UCSD-AML1 (cell line): ENCODE results near the gene CDH26.

Experiments used
- DNase-seq: peaks from one replicate; lab custom pipeline; 2025; ENCODE audit not compliant: unreplicated experiment; lab: John Stamatoyannopoulos, UW

Gene CDH26

DNA sequence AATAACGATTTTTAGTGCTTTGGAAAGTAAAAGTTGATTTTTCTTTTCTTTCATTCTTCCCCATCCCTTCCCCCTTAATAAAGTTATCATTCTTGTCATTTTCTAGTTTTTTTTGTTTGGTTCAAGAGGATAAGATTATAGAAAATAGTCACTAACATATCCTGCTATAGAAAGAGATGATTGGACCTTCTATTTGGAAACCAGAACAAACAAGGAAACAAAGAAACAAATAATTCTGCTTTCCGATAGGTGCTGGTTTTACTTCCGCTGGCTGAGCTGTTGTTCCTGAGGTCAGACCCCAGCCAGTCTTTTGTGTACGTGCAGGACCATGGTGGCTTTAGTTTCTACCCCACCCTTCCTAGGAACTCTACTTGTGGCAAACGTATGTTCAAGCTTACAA is at the start of gene CDH26:
Gene CDH26, plus strand, starts transcription at position 301 of the 400 bp plus-strand sequence. CDS start 304 bp downstream, outside the sequence.
- no peak for DNase-seq

DNA sequence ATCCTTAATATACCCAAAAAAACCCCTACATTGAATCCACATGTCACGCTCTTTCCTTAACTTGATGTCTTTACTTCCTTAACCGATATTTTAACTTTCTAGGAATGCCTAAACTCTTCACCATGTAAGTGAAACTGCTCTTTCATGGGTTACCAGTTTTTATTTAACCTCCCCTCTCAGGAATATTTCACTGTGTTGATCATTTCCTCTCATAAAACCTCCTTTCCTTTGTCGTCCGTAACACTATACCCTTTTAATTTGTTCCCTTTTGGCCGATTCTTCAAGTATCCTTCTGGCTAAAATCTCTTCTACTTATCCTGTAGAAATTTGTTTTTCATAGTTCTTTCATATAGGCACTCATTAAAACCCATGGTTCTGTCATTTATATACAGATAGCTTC is 49.4 kb upstream of the CDH26 start:
- DNase-seq: no peak

DNA sequence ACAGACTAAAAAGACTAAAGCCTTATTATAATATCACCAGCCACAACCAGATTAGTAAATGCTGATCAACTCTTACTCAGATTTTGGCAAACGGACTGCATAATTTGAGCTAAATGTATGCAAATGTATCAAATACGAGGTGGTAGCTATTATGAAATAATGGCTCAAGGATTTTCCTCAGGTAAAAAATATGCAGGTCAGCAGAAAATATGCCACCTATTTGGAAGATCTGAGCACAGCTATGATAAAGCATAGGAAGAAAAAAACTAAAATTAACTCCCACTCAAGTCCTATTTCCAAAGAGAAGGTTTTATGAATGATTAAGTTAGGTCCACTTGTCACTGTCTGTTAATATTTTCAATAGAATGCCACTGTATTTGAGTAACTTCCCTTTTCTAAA is 47.2 kb upstream of the CDH26 start:
- no peak for DNase-seq

DNA sequence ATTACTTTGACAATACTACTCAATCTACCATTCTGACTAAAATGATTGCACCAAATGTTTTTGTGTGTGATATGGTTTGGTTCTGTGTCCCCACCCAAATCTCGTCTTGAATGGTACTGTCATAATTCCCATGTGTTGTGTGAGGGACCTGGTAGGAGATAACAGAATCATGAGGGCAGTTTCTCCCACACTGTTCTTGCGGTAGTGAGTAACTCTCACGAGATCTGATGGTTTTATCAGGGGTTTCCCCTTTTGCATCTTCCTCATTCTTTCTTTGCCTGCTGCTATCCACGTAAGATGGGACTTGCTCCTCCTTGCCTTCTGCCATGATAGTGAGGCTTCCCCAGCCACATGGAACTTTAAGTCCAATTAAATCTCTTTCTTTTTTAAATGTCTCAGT is 45.6 kb upstream of the CDH26 start:
- DNase-seq: no peak

DNA sequence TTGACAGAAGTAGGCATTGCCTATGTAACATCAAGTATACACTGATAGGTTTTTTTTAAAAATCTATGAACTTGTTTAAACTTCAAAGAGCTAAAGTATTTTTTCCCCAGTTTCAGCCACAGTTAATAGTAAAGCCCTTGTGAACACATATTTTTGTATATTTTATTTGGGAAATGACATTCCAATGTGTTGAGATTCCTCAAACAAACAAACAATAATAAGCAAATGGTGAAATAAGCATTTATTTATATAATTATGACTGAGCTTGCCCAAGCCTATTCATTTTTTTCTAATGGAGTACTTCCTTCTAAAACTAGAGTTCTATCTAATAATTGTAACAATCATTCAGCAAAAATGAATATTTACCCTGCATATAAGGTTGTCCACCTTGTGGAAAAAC is 37.3 kb upstream of the CDH26 start:
- no peak for DNase-seq

DNA sequence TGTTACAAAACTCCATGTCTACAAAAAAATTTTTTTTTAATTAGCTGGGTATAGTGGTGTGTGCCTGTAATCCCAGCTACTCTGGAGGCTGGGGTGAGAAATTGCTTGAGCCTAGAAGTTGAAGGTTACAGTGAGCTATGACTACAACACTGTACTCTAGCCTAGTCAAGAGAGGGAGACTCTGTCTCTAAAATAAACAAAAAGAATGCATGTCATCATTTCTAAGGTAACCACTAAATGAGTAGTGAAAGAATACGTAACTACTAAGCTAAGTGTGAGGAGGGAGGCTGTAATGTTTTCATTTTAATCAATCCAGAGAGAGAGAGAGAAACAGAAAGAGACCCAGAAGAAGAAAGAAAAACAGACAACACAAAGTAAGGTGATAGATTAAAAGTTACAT is 34.7 kb upstream of the CDH26 start:
- no peak for DNase-seq

DNA sequence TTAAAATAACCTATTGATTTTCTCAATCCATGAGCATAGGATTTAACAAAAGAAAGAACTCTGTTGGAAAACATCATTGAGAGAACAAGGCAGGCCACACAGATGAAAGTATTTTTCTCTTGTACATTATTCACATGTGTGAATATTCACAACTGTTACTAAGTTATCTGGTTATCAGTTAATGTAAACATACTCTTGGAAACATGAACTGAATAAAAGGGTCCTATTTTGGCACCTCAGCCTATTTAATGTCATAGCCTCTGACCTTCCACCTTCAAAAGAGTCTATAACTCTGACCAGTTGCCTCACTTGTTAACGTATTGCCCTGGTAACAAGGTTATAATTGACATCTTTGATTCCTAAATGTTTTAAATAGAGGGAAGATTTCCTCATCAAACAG is 32.9 kb upstream of the CDH26 start:
- no peak for DNase-seq

DNA sequence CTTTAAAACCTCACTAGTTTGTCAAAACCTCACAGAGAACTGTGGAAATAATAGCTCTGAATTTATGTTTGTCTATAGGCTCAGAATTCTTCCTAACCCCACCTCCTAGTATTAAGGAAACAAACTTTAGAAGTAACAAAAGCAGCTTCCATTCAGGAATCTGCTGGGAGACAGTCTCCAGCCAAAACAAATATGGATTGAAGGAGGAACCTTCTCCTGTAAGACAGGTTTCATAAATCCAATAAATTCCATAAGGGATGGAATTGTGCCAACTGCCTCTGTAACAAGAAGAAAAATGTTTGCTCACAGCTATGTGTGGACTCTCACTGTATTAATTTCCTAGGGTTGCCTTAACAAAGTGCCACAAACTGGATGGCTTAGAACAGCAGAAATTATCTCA is 32.3 kb upstream of the CDH26 start:
- no peak for DNase-seq

DNA sequence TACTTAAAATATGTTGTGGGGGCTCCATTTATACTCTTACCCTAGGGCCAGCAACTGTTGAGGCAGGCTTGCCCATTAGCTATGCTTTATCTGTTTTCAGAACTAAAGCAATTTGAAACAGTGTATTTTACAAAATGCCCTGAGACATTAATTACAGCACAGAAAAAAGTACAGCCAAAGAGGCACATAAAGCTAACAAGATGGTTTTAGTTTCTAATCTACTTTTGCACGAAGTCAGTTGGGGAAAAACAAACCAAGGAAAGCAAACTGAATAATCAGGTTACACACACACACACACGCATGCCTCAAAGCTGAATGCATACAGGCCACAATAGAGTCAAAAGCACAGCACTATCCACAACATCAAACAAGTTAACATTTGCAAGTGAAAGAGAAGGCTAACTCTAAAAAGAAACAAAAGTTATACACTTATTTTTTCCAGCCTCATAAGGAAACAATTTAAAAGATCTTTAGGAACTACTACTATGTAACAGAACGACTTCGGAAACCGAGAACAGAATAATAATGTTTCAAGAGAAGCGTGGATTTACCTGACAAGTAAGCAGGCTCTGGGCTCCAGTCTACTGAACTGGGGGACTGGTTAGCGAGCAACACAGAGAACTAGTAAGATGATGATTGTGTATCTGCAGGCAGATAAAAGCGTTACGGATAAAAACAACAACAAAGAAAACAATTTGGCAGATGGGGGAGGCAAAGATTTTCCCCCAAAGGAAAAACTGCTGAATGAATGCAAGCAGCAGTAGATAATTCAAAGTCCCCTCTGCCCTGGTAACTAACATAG is 26.5 kb upstream of the CDH26 start:
- DNase-seq: no peak

DNA sequence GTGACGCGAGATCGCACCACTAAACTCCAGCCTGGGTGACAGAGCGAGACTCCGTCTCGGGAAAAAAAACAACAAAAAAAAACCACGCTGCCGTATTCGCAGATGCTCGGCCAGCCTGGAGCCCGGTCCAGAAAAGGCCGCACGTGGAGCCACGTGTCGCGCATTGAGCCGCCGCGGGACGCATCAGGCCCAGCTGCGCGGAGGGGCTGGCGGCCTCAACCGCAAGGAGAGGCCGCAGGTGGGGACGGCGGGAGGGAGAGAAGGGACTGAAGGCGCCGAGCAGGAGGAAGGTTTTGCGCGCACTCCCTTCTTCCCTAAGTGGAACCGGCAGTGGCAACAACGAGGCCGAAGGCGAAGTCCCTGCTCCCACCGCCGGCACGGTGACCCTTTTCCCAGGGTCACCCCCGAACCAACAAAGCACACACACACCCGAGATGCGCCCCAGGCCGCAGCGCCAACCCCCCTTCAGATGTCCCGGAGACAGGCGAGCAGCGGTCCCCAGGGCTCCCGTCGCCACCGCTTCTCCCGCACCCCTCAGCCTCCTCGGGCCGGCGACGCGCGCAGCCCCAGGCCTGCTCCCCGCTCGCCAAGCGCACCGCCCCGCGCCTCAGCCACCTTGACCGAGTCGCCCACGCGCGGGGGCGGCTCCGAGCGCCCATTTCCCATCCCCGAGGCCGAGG is 25.5 kb upstream of the CDH26 start:
- DNase-seq: no peak

DNA sequence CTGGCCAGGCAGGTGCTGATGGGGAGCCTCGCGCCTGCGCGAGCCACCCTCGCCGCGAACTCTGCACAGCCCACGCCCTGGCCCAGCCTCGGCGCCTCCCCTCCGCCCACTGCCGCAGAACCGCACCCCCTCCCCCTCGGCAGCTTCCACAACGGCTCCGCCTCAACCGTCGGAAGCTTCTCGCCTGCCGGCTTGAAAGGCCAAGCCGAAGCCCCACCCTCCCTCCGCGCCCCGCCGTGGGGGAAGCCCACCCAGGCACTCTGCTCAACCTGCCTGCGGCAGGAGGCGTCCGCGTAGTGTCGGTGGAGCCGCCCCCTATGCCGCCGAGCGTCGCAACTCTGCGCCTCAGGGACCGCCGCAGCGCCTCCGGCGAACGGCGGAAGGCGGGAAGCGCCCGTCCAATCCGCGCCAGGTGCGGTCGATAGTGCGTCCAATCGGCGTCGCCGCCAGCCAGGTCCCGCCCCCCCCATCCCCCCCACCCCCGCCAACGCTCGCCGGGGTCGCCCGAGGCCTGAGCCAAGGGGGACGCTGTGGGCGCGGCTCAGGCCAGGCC is 24.9 kb upstream of the CDH26 start, which contains the start of gene SYCP2:
Gene SYCP2, minus strand, starts transcription at position 342 of the 553 bp plus-strand sequence. CDS start 11,224 bp downstream, outside the sequence.
- DNase-seq: no peak

DNA sequence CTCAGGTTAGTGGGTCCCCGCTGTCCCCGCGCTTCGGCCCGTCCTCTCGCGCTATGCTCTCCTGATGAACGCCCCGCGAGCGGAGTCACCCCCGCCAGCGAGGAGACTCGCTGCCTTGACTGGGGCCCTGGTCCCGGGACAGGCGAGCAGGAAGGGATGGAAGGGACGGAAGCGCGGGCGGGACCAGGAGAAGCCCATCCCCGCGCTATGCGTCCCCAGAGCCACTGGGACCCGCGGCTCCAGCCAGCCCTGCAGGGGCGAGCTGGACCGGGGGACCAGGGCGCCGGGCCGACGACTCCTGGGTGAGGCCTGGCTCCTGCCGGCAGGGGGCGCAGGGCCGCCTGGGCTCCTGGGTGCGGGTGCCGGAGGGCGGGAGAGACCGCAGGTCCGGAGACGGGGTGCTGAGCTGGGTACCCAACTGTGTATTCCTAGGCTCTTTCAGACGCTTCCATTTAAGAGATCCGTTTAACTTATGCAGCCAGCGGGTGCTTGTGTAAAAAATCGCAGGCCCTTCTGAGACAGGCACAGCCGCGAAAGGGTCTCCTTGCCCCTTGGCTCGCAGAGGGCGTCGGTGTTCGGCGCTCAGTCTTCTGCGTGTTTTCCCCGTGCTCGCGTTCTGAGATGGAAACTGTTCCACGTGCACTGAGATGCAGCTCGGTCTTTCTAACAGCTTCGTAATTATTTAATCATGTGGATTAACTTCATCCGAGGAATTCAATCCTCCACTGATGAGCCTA is 24.2 kb upstream of the CDH26 start:
- no peak for DNase-seq

DNA sequence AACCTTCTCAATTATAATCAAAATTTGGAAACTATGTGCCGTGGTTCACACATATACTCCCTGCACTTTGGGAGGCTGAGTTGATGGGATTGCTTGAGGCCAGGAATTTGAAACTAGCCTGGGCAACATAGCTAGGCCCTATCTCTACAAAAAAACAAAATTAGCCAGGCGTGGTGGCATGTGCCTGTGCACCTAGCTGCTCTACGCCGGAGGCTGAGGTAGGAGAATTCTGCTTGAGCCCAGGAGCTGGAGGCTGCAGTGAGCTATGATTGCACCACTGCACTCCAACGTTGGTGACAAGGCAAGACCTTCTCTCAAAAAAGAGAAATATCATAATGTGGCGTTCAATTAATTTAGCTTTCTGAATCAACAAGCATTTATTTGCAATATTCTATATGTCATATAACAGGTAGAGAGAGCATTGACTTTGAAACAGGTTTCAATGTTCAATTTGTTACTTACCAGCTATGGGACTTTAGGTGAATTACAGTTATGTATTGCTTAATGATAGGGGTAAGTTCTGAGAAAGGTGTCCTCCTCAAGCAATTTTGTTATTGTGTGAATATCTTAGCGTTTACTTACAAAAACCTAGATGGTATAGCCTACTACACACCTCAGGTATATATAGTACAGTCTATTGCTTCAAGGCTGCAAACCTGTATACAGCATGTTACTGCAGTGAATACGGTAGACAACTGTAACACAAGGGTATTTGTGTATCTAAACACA is 22.6 kb upstream of the CDH26 start:
- no peak for DNase-seq

DNA sequence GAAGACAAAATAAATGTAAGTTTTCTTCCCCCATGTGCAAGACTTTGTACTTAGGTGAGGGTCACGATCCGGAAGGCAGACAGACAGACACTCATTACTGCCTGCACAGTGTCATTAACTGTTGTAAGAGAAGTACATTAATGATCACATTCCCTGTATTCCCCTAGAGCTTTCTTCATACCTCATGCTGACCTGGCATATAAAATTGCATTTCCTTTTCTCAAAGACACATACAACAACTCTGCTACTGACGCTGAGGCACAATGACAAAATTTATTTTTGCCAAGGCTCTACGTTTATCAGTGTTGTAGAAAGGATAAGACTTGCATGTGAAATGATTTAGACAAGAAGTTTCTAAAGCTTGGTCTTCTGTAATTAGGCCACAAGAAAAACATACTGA is 21.8 kb upstream of the CDH26 start:
- no peak for DNase-seq

DNA sequence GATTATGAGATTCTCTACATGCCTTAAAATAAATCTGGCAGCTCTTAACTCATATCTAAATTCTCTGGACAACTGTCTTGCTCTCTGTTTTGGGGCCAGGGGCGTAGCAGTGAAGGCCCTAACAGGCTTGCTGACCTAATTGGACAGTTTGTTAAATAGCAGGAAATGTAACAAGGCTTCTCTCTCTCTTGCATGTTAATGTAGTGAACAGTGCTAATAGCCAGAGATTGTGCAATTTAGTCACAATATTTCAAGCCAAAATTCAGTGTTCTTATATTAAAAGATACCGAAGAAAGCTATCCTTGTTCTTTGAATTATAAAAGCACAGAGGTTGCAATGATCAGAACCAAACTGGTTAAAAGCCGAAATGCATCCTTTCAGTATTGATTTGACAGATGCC is 21.1 kb upstream of the CDH26 start:
- no peak for DNase-seq

DNA sequence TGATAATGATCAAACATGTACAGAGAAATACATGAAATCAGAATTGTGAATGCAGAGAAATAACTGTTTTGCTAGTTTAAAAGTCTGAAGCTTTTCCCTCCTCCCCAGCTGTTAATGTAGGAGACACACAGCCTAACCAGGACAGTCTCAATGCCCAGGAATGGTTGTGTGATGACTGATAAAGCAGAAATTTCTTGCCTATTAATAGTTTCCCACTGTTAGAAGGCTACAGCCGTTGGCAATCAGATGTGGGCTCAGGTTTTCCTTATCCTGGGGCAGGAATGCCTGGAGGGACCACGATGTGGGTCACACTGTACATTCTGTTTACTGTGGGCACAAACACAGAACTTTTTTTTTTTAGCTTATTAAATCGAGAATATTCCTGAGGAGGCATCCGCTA is 20.0 kb upstream of the CDH26 start:
- DNase-seq: no peak

DNA sequence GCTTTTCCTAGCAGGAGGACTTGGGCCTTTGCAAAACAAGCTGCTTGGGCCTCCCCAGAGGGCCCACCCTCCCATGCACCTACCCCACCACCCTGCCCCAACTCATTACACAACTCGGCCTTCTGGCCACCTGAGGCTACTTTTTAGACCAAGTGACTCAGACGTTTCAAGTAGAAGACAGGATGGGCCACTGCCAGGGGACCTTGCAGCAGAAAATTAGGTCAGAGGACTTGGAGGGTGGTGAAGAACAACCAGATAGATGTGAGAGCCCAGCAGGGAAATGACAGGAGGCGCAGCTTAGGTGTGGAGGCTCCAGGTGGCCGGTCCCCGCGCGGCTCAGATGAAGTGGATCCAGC is 19.5 kb upstream of the CDH26 start:
- DNase-seq: no peak

DNA sequence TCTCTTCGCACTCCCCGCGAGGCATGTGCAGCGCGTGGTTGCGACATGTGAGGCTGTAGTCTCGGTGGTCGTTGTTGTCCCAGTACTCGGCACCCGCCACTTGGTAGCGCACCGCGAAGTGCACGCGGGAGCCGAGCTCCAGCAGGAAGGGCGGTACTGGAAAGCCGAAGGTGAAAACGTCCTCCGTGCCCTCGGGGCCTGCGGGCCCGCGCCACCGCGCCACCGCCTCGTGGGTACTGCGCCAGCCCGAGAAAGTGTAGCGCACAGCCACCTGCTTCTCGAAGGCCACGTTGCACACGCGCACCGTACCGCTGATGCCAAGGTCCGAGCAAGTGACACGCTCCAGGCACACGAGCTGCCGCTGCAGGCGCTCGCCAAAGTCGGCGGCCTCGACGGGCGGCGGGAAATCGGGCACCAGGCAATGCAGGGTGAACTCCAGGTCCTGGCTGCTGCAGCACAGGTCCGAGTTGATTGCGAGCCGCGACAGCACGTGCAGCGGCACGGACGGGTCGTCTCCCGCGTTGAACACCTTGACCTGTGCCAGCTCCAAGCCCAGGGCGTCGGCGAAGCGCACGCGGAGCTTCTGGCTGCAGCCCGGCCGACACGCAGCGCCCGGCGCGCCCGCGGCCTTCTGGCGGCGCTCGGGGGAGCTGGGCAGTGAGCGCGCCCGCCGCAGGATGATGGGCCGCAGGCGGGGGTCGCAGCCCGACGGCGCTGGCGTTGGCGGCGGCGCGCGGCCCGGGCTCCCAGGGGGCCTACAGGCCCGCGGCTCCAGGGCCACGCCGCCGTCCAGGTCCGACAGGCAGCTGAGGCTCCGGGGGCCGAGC is 19.0 kb upstream of the CDH26 start:
- DNase-seq: no peak

DNA sequence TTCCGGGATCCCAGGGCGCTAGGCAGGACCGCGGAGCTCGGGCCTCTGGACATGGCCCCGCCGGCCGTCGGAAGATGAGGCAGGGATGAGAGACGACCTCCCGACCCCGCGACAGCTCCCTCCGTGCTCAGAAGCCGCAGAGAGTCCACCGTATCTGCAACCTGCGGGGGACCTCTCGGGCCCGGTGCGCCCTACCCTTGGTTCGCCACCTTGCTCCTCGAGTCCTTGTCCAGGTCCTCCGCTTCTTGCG is 18.4 kb upstream of the CDH26 start:
- no peak for DNase-seq

DNA sequence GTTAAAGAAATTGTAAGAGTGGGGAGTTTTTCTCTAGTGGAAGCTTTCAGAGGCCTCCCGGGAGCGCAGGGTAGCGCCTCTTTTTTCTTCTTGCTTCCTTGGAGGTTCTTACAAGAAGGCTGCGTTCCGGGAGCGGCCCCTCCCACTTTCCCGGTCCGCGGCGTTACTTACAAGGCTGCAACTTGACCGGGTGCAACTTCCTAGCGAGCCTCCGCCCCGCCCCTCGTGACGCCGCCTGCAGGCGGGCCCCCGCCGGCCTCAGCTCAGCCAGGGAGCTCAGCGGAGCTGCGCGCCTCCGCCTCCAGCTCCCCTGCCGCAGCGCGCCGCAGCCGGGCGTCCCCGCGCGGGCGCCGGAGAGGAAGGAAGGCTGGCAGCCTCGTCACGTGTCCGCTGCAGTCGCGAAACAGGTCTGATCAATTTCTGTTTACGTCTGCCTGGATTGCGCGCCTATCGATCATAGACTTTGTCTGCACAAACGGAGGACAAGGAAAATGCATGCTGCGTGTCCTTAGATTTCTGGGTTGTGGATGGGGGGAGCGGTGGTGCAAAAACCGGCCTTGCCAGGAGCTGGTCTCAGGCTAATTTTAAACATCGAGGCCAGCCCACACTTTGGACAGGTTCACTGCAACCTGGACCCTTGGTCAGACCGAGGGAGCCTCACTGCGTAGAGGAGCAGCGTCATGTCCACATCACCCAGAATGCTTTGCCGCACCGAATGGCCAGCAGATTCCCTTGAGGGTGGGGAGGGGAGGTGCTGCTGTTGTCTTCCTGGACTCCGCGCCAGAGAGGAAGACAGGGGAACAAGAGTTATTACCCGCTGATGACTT is 17.9 kb upstream of the CDH26 start, which contains the start of the genes FAM217B and PPP1R3D:
Gene FAM217B, plus strand, starts transcription at position 261 of the 827 bp plus-strand sequence. CDS start 3,555 bp downstream, outside the sequence.
Gene PPP1R3D, minus strand, starts transcription at position 177 of the 827 bp plus-strand sequence. CDS start 374 bp downstream, outside the sequence.
- peak; percentile 97 for DNase-seq
